IMR-90 (cell line): ENCODE measurements around the gene RAD51D. TPM values are rescaled to one million over a fixed set of nuclear protein-coding genes. Genes with fewer than 3 reads are reported as not detected.

ENCODE experiments used
- ATAC-seq: fragments of 200-7000 bp; cut with Tn5 transposase; 2 replicates; pipeline ENCODE4 v1.9.1; 2020; ENCODE audit warnings: low read depth, mild to moderate bottlenecking, moderate library complexity
- BruUV-seq: library from RNA; stranded (reverse); fragments of 400-500 nt; replicated peaks from 2 replicates; lab custom pipeline; 2021; lab: Mats Ljungman, UMichigan
- CTCF ChIA-PET: fragments of 300-600 bp; formaldehyde crosslinking; extraction: SDS; loops from one replicate; lab custom pipeline; 2021; ENCODE audit warnings: antibody characterized with exemption; lab: Yijun Ruan, JAX
- POLR2A ChIA-PET: fragments of 300-600 bp; sonication (Branson Sonifier 250); formaldehyde crosslinking; loops from one replicate; lab custom pipeline; 2022; ENCODE audit warnings: antibody characterized with exemption; ENCODE audit not compliant: unreplicated experiment; lab: Charles Lee
- DNase-seq: peaks from one replicate; pipeline ENCODE4 v3.0.0; 2013
- H2AFZ ChIP-seq: replicated peaks from 2 replicates; pipeline ENCODE3; 2013; ENCODE audit warnings: low read length, mild to moderate bottlenecking; ENCODE audit not compliant: poor library complexity
- H2AK5ac ChIP-seq: 2 replicates; pipeline ENCODE4 v1.6.1; 2013; ENCODE audit warnings: low read depth, low read length, inconsistent platforms
- H2AK9ac ChIP-seq: replicated peaks from 2 replicates; pipeline ENCODE3; 2013; ENCODE audit warnings: mild to moderate bottlenecking, low read depth, low read length, moderate library complexity; ENCODE audit not compliant: poor library complexity
- H2BK120ac ChIP-seq: 2 replicates; pipeline ENCODE4 v1.6.1; 2013; ENCODE audit warnings: low read depth, low read length, inconsistent platforms
- H2BK15ac ChIP-seq: 3 replicates; pipeline ENCODE4 v1.6.1; 2013; ENCODE audit warnings: low read depth, low read length, inconsistent platforms
- H2BK20ac ChIP-seq: 2 replicates; pipeline ENCODE4 v1.6.1; 2013; ENCODE audit warnings: low read depth, mild to moderate bottlenecking, inconsistent platforms, low read length, moderate library complexity
- H2BK5ac ChIP-seq: 2 replicates; pipeline ENCODE4 v1.6.1; 2013; ENCODE audit warnings: mild to moderate bottlenecking, low read depth, low read length, inconsistent platforms; ENCODE audit not compliant: poor library complexity, severe bottlenecking
- H3K14ac ChIP-seq: replicated peaks from 2 replicates; pipeline ENCODE4 v1.6.1; 2013; ENCODE audit warnings: low read depth, low read length, inconsistent platforms
- H3K18ac ChIP-seq: 2 replicates; pipeline ENCODE4 v1.6.1; 2013; ENCODE audit warnings: low read depth, low read length, control low read depth
- H3K23ac ChIP-seq: 2 replicates; pipeline ENCODE4 v1.6.1; 2013; ENCODE audit warnings: low read depth, low read length, inconsistent platforms
- H3K27ac ChIP-seq: 2 replicates; pipeline ENCODE4 v1.5.1; 2013; ENCODE audit warnings: mild to moderate bottlenecking, control low read depth, low read length; ENCODE audit not compliant: insufficient read depth
- H3K27me3 ChIP-seq: 2 replicates; pipeline ENCODE4 v1.6.1; 2013; ENCODE audit warnings: low read length; ENCODE audit not compliant: control insufficient read depth, insufficient read depth
- H3K36me3 ChIP-seq: 2 replicates; pipeline ENCODE4 v1.6.1; 2013; ENCODE audit warnings: low read length, mixed read lengths; ENCODE audit not compliant: control insufficient read depth, insufficient read depth
- H3K4ac ChIP-seq: 2 replicates; pipeline ENCODE4 v1.6.1; 2013; ENCODE audit warnings: low read depth, low read length, inconsistent platforms
- H3K4me1 ChIP-seq: 2 replicates; pipeline ENCODE4 v1.6.1; 2013; ENCODE audit warnings: low read length, mixed read lengths; ENCODE audit not compliant: control insufficient read depth, insufficient read depth
- H3K4me2 ChIP-seq: 2 replicates; pipeline ENCODE4 v1.6.1; 2013; ENCODE audit warnings: low read depth, mild to moderate bottlenecking, control low read depth, low read length, moderate library complexity
- H3K4me3 ChIP-seq: 2 replicates; pipeline ENCODE4 v1.5.1; 2013; ENCODE audit warnings: low read depth, mild to moderate bottlenecking, control low read depth, low read length, moderate library complexity; ENCODE audit not compliant: insufficient read depth
- H3K56ac ChIP-seq: 2 replicates; pipeline ENCODE4 v1.6.1; 2013; ENCODE audit warnings: low read length, inconsistent platforms; ENCODE audit not compliant: insufficient read depth; ENCODE audit errors: extremely low read depth
- H3K79me1 ChIP-seq, 2 experiments: 2 replicates each; pipeline ENCODE4 v1.6.1; 2013; ENCODE audit warnings: low read length in 2 of 2, inconsistent platforms in 1 of 2, low read depth in 1 of 2
- H3K9ac ChIP-seq: 2 replicates; pipeline ENCODE4 v1.6.1; 2013; ENCODE audit warnings: low read depth, low read length, control low read depth
- H3K9me1 ChIP-seq: 2 replicates; pipeline ENCODE4 v1.6.1; 2013; ENCODE audit warnings: low read length, inconsistent platforms; ENCODE audit not compliant: insufficient read depth
- H3K9me3 ChIP-seq: 2 replicates; pipeline ENCODE4 v1.6.1; 2013; ENCODE audit warnings: low read length; ENCODE audit not compliant: control insufficient read depth, insufficient read depth
- H4K20me1 ChIP-seq: 2 replicates; pipeline ENCODE4 v1.6.1; 2013; ENCODE audit warnings: low read length, inconsistent platforms; ENCODE audit not compliant: insufficient read depth
- H4K5ac ChIP-seq: 2 replicates; pipeline ENCODE4 v1.6.1; 2013; ENCODE audit warnings: mild to moderate bottlenecking, low read depth, low read length, control low read depth
- H4K8ac ChIP-seq, 2 experiments: 2 replicates each; pipeline ENCODE4 v1.6.1; 2013; ENCODE audit warnings: low read depth in 2 of 2, low read length in 2 of 2, control low read depth in 1 of 2, inconsistent platforms in 1 of 2
- H4K91ac ChIP-seq: 2 replicates; pipeline ENCODE4 v1.6.1; 2013; ENCODE audit warnings: low read depth, low read length, inconsistent platforms; ENCODE audit not compliant: insufficient read depth
- CHD1 ChIP-seq: IDR thresholded peaks from 2 replicates; pipeline ENCODE4 v1.6.1; 2012; ENCODE audit warnings: low read depth, low read length, improper control_type of control experiment
- FOS ChIP-seq: fragments of 150-350 bp; IDR thresholded peaks from 2 replicates; pipeline ENCODE4 v1.6.1; 2016; ENCODE audit warnings: low read depth, low read length
- MAZ ChIP-seq: IDR thresholded peaks from 2 replicates; pipeline ENCODE4 v1.6.1; 2012; ENCODE audit warnings: low read depth, mild to moderate bottlenecking, low read length, improper control_type of control experiment, moderate library complexity, borderline replicate concordance
- MXI1 ChIP-seq: IDR thresholded peaks from 2 replicates; pipeline ENCODE4 v1.6.1; 2012; ENCODE audit warnings: low read depth, mild to moderate bottlenecking, low read length, moderate library complexity, borderline replicate concordance
- NFE2L2 ChIP-seq: fragments of 150-350 bp; IDR thresholded peaks from 2 replicates; pipeline ENCODE4 v1.6.1; 2016; ENCODE audit warnings: low read depth, mild to moderate bottlenecking, low read length
- POLR2A ChIP-seq: IDR thresholded peaks from 2 replicates; pipeline ENCODE4 v1.6.1; 2012; ENCODE audit warnings: mild to moderate bottlenecking, low read depth, low read length
- RAD21 ChIP-seq: IDR thresholded peaks from 2 replicates; pipeline ENCODE4 v1.6.1; 2012; ENCODE audit warnings: low read length, improper control_type of control experiment
- RCOR1 ChIP-seq: IDR thresholded peaks from 2 replicates; pipeline ENCODE4 v1.6.1; 2012; ENCODE audit warnings: mild to moderate bottlenecking, low read length, improper control_type of control experiment; ENCODE audit not compliant: insufficient replicate concordance
- RFX5 ChIP-seq: IDR thresholded peaks from 2 replicates; pipeline ENCODE4 v1.8.0; 2012; ENCODE audit warnings: low read depth, mild to moderate bottlenecking, low read length, moderate library complexity
- SMC3 ChIP-seq: fragments of 150-350 bp; IDR thresholded peaks from 2 replicates; pipeline ENCODE4 v1.6.1; 2016; ENCODE audit warnings: low read depth, mild to moderate bottlenecking, antibody characterized with exemption, low read length, moderate library complexity
- WGBS, 2 experiments: methylation state at CpG; one replicate each; pipeline versions ENCODE4 v1.1.5 to v1.1.7; 2013; ENCODE audit warnings: missing lambda C conversion rate in 2 of 2; ENCODE audit not compliant: insufficient read length in 1 of 2; ENCODE audit errors: extremely low coverage in 2 of 2; 5-methylcytosine and 5-hydroxymethylcytosine counted together
- dilution Hi-C: fragments of 300-500 bp; cut with HindIII; formaldehyde crosslinking; loops from one replicate; pipeline ENCODE4 v1.14.3; 2018; ENCODE audit warnings: low sequenced_read_pairs; ENCODE audit not compliant: unreplicated experiment
- in situ Hi-C: fragments of 300-500 bp; cut with MboI; formaldehyde crosslinking; loops from 3 replicates; pipeline ENCODE4 v1.14.3; 2019; ENCODE audit warnings: low sequenced_read_pairs, inconsistent platforms, mixed read lengths
- intact Hi-C: fragments of 100-400 bp; cut with micrococcal nuclease; formaldehyde crosslinking; loops from 2 replicates; pipeline ENCODE4 v1.10.0; 2022
- polyA plus RNA-seq, 3 experiments: library from polyadenylated mRNA; depleted of rRNA; stranded (reverse); fragments of >200 nt; gene quantifications; 2 replicates each; pipeline ENCODE4 v1.2.3, GENCODE V29; 2012; ENCODE audit warnings: low replicate concordance in 1 of 3
- total RNA-seq: library from RNA; depleted of rRNA; stranded (reverse); fragments of >200 nt; gene quantifications from 2 replicates; pipeline ENCODE4 v1.2.3, GENCODE V29; 2012
- TF ChIP-seq, protein P1 (sequence below): fragments of 150-350 bp; IDR thresholded peaks from 2 replicates; pipeline ENCODE4 v1.6.1; 2017; ENCODE audit warnings: mild to moderate bottlenecking, antibody characterized with exemption, low read length, low read depth
- TF ChIP-seq, protein P2 (sequence below): fragments of 150-350 bp; IDR thresholded peaks from 2 replicates; pipeline ENCODE4 v1.6.1; 2016; ENCODE audit warnings: low read depth, mild to moderate bottlenecking, low read length, moderate library complexity, borderline replicate concordance

The RAD51D gene
- total and polyA plus RNA-seq, 2 of the 4 experiments (the other 2 are of a cell fraction) = 10.8 to 12.7 TPM

DNA sequence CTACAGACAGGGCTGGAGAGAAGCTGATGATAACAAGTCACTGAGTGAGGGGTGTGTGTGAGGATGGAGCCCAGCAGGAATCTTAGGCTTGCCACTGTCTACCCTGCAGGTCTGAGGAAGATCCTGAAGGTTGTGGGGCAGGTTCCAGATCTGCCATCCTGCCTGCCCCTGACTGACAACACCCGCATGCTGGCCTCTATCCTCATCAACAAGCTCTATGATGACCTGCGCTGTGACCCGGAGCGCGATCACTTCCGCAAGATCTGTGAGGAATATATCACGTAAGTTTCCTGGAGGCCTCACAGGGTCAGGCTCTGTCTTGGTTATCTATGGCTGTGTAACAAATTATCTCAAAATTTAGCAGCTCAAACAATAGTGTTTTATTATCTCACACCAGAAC lies 44.2 kb upstream of the RAD51D start:
- Histone ChIP-seq H3K18ac (no peak overlapping the region), H3K4ac (no peak overlapping the region), H3K4me2 (no peak overlapping the region), H4K20me1 (no peaks in the 10 kb centered on the region), H2BK120ac (no peak overlapping the region), H3K9me3 (no peaks in the 10 kb centered on the region), H3K4me3 (no peak overlapping the region), H3K9ac (no peak overlapping the region), H2AFZ (no peak overlapping the region), H3K79me1 (no peaks in the 10 kb centered on the region), H3K4me1 (peaks cover 4% of the 10 kb centered on the region; the same call in 1 of the 2 replicates), H2BK5ac (no peak overlapping the region), H4K8ac (no peak overlapping the region), H2AK9ac (no peak overlapping the region), H3K9me1 (0 out of 2 replicates have a peak, but pooled peaks cover 5% of the 10 kb centered on the region), H3K23ac (no peak overlapping the region), H2BK15ac (no peak overlapping the region), H3K56ac (no peak overlapping the region), H4K91ac (no peak overlapping the region), H3K14ac (no peak overlapping the region), H2AK5ac (no peak overlapping the region), H3K27me3 (peaks cover 25% of the 10 kb centered on the region), H4K5ac (no peak overlapping the region), H3K36me3 (no peaks in the 10 kb centered on the region), H3K27ac (no peak overlapping the region), H2BK20ac (no peak overlapping the region)
- dilution Hi-C loops (no loop called here), in situ Hi-C loops (no loop called here), intact Hi-C loops (no loop called here)
- WGBS, 2 experiments = 96% methylated on average over 5 of the region's 7 CpGs; no CpG with 5 or more reads in 1 of the 2 experiments
- DNase-seq (no peak), ATAC-seq (no peak)
- no peak for TF ChIP-seq RAD21
- no peak for TF ChIP-seq MXI1
- no peak for TF ChIP-seq MAZ
- TF ChIP-seq FOS = no peak
- no peak for TF ChIP-seq NFE2L2
- TF ChIP-seq, protein P1, sequence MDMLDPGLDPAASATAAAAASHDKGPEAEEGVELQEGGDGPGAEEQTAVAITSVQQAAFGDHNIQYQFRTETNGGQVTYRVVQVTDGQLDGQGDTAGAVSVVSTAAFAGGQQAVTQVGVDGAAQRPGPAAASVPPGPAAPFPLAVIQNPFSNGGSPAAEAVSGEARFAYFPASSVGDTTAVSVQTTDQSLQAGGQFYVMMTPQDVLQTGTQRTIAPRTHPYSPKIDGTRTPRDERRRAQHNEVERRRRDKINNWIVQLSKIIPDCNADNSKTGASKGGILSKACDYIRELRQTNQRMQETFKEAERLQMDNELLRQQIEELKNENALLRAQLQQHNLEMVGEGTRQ = no peak
- TF ChIP-seq SMC3 = no peak
- TF ChIP-seq POLR2A = no peak
- no peak for TF ChIP-seq RCOR1
- TF ChIP-seq RFX5 = no peak
- TF ChIP-seq, protein P2, sequence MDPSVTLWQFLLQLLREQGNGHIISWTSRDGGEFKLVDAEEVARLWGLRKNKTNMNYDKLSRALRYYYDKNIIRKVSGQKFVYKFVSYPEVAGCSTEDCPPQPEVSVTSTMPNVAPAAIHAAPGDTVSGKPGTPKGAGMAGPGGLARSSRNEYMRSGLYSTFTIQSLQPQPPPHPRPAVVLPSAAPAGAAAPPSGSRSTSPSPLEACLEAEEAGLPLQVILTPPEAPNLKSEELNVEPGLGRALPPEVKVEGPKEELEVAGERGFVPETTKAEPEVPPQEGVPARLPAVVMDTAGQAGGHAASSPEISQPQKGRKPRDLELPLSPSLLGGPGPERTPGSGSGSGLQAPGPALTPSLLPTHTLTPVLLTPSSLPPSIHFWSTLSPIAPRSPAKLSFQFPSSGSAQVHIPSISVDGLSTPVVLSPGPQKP = no peak
- TF ChIP-seq CHD1 = no peak
- POLR2A ChIA-PET = no interaction called here
- BruUV-seq = no TSS peak
- CTCF ChIA-PET = no interaction called here
